ENCODE results near the gene TSEN54. TPM values are rescaled to one million over a fixed set of nuclear protein-coding genes. Genes with fewer than 3 reads are reported as not detected.

TSEN54 gene
- polyA plus RNA-seq, 1 of the 3 experiments (the other 2 are of a cell fraction) = 29.8 TPM

- Histone ChIP-seq H3K27ac (ENCODE audit: low read depth in 2 of 2, low read length in 1 of 2) (no peak overlapping the region), H3F3A (replicated peaks; ENCODE audit: insufficient read depth) (no peaks in the 10 kb centered on the region), H3K9ac (no peak overlapping the region), H3K4me3 (ENCODE audit: low read depth in 2 of 2, low read length in 1 of 2) (no peak overlapping the region), H4K20me1 (ENCODE audit: insufficient read depth) (0 out of 2 replicates have a peak, but pooled peaks cover 5% of the 10 kb centered on the region), H2AFZ (ENCODE audit: low read depth) (no peak overlapping the region), H3K36me3 (replicated peaks in 1 of 2; ENCODE audit: control insufficient read depth in 1 of 2, insufficient read depth in 2 of 2, low read length in 1 of 2) (peaks cover 10 to 72% of the 10 kb centered on the region in 2 experiments), H3K27me3 (ENCODE audit: insufficient read depth) (no peaks in the 10 kb centered on the region), H3K79me2 (ENCODE audit: insufficient read depth) (no peaks in the 10 kb centered on the region), H3K9me3 (no peaks in the 10 kb centered on the region), H3K9me2 (no peaks in the 10 kb centered on the region), H3K4me2 (no peak overlapping the region), H3K4me1 (ENCODE audit: control insufficient read depth in 1 of 2, insufficient read depth in 2 of 2, low read depth in 1 of 2, low read length in 1 of 2) (no peaks in the 10 kb centered on the region)
- CTCF ChIA-PET = interaction anchor here (0.7 to 5.6 kb wide), 12 partner anchors 9 to 247 kb away, joined by 3 to 37 read pairs (median 7); partner anchors contain the start of genes LLGL2 and TSEN54
- POLR2A ChIA-PET = interaction anchor here (1.2 to 1.3 kb wide), 2 partner anchors 9 to 13 kb away, joined by 3 to 10 read pairs; partner anchors contain the start of gene TSEN54
- DNase-seq = no peak
- WGBS (ENCODE audit: low lambda C conversion rate) = 95% methylated on average over 16 of the region's 25 CpGs
- no peak for TF ChIP-seq GABPA (IDR thresholded peaks at IDR 0.05; ENCODE audit: low read depth)
- no peak for TF ChIP-seq NFIC (IDR thresholded peaks at IDR 0.05; ENCODE audit: borderline replicate concordance)
- TF ChIP-seq ELF1 (IDR thresholded peaks at IDR 0.05) = no peak
Observed at GRCh38 chr17:75502721-75503329, 13.5 kb upstream of the TSEN54 start.

GRCh38 chr17:75503337-75503950 is 12.9 kb upstream of the TSEN54 start:
- no peaks in the 10 kb centered on the region for H3K27me3 ChIP-seq (ENCODE audit: insufficient read depth)
- H3K4me1 ChIP-seq (ENCODE audit: control insufficient read depth in 1 of 2, insufficient read depth in 2 of 2, low read depth in 1 of 2, low read length in 1 of 2) = no peaks in the 10 kb centered on the region; a peak in 1 of 4 replicates
- DNase-seq = no peak
- POLR2A ChIA-PET = interaction anchor here (1.2 to 1.3 kb wide), 2 partner anchors 10 to 13 kb away, joined by 3 to 10 read pairs; partner anchors contain the start of gene TSEN54
- H2AFZ ChIP-seq (ENCODE audit: low read depth) = no peak overlapping the region
- 0 out of 2 replicates have a peak, but pooled peaks cover 6% of the 10 kb centered on the region for H4K20me1 ChIP-seq (ENCODE audit: insufficient read depth)
- WGBS (ENCODE audit: low lambda C conversion rate) = 90% methylated on average over 23 of the region's 23 CpGs
- H3K36me3 ChIP-seq (replicated peaks in 1 of 2; ENCODE audit: control insufficient read depth in 1 of 2, insufficient read depth in 2 of 2, low read length in 1 of 2) = peaks cover 10 to 65% of the 10 kb centered on the region in 2 experiments
- CTCF ChIA-PET = interaction anchor here (0.6 to 5.6 kb wide), 14 partner anchors 9 to 421 kb away, joined by 3 to 37 read pairs (median 5); partner anchors contain the start of genes LLGL2 and TSEN54
- H3K9me3 ChIP-seq = no peaks in the 10 kb centered on the region
- H3K9me2 ChIP-seq = no peaks in the 10 kb centered on the region
- H3K4me2 ChIP-seq = no peak overlapping the region
- no peak overlapping the region for H3K9ac ChIP-seq
- no peak overlapping the region for H3K27ac ChIP-seq (ENCODE audit: low read depth in 2 of 2, low read length in 1 of 2)
- H3K4me3 ChIP-seq (ENCODE audit: low read depth in 2 of 2, low read length in 1 of 2) = no peak overlapping the region
- H3F3A ChIP-seq (replicated peaks; ENCODE audit: insufficient read depth) = no peaks in the 10 kb centered on the region
- TF ChIP-seq RFX5 (IDR thresholded peaks at IDR 0.05; ENCODE audit: low read length) = no peak
- TF ChIP-seq GATA2 (CRISPR knock-in tag; IDR thresholded peaks at IDR 0.05) = no peak
- no peak for TF ChIP-seq EZH2phosphoT487 (IDR thresholded peaks at IDR 0.05; ENCODE audit: borderline replicate concordance, low read depth)
- no peak for TF ChIP-seq NFIC (IDR thresholded peaks at IDR 0.05; ENCODE audit: borderline replicate concordance)
- TF ChIP-seq ELF1 (IDR thresholded peaks at IDR 0.05) = no peak
- TF ChIP-seq USF2 (IDR thresholded peaks at IDR 0.05; ENCODE audit: borderline replicate concordance, low read depth, low read length) = no peak
- no peak for TF ChIP-seq IRF3 (IDR thresholded peaks at IDR 0.05; ENCODE audit: low read depth, low read length)
- no peaks in the 10 kb centered on the region for H3K79me2 ChIP-seq (ENCODE audit: insufficient read depth)
